ENCODE measurements around the gene NUBPL.
"Not testable (repeated sequence)": the region's sequence is repeated elsewhere in the genome, so short reads cannot be mapped to it uniquely, and the experiment has no call there.

The NUBPL gene

GRCh38 chr14:31726337-31726736 is 165.1 kb downstream of the NUBPL start:
- no peak for DNase-seq (ENCODE audit: low read depth)
- no peak for TF ChIP-seq MYC (IDR thresholded peaks at IDR 0.05; ENCODE audit: low read depth, low read length)
- TF ChIP-seq CTCF (IDR thresholded peaks at IDR 0.05; ENCODE audit: low read depth, low read length), result no peak
- TF ChIP-seq MAX (IDR thresholded peaks at IDR 0.05; ENCODE audit: low read depth, low read length), result no peak
- no peak for TF ChIP-seq POLR2A (IDR thresholded peaks at IDR 0.05; ENCODE audit: extremely low read depth, insufficient read length)
- no peak overlapping the region for H3K4me3 ChIP-seq (ENCODE audit: low read depth, low read length)

GRCh38 chr14:31727797-31728196 is 166.6 kb downstream of the NUBPL start:
- TF ChIP-seq MAX (IDR thresholded peaks at IDR 0.05; ENCODE audit: low read depth, low read length), result no peak
- TF ChIP-seq POLR2A (IDR thresholded peaks at IDR 0.05; ENCODE audit: extremely low read depth, insufficient read length), result no peak
- TF ChIP-seq MYC (IDR thresholded peaks at IDR 0.05; ENCODE audit: low read depth, low read length), result no peak
- TF ChIP-seq CTCF (IDR thresholded peaks at IDR 0.05; ENCODE audit: low read depth, low read length), result no peak

GRCh38 chr14:31740688-31741087 is 179.5 kb downstream of the NUBPL start:
- H3K4me3 ChIP-seq (ENCODE audit: low read depth, low read length), result no peak overlapping the region
- TF ChIP-seq MYC (IDR thresholded peaks at IDR 0.05; ENCODE audit: low read depth, low read length), result no peak
- no peak for TF ChIP-seq CTCF (IDR thresholded peaks at IDR 0.05; ENCODE audit: low read depth, low read length)
- TF ChIP-seq POLR2A (IDR thresholded peaks at IDR 0.05; ENCODE audit: extremely low read depth, insufficient read length), result no peak
- DNase-seq (ENCODE audit: low read depth), result no peak

More at GRCh38 chr14:31727797-31728196, 166.6 kb downstream of the NUBPL start:
- DNase-seq (ENCODE audit: low read depth), result no peak
- no peak overlapping the region for H3K4me3 ChIP-seq (ENCODE audit: low read depth, low read length)

- DNase-seq (ENCODE audit: low read depth), result peak; percentile 2
- H3K4me3 ChIP-seq (ENCODE audit: low read depth, low read length), result no peak overlapping the region
- TF ChIP-seq MYC (IDR thresholded peaks at IDR 0.05; ENCODE audit: low read depth, low read length) (no peak), MAX (IDR thresholded peaks at IDR 0.05; ENCODE audit: low read depth, low read length) (no peak), CTCF (IDR thresholded peaks at IDR 0.05; ENCODE audit: low read depth, low read length) (no peak), POLR2A (IDR thresholded peaks at IDR 0.05; ENCODE audit: extremely low read depth, insufficient read length) (no peak)
Observed at GRCh38 chr14:31745741-31746140, 184.5 kb downstream of the NUBPL start.

- no peak for DNase-seq (ENCODE audit: low read depth)
- H3K4me3 ChIP-seq (ENCODE audit: low read depth, low read length), result no peak overlapping the region
- TF ChIP-seq CTCF (IDR thresholded peaks at IDR 0.05; ENCODE audit: low read depth, low read length) (no peak), MAX (IDR thresholded peaks at IDR 0.05; ENCODE audit: low read depth, low read length) (no peak), POLR2A (IDR thresholded peaks at IDR 0.05; ENCODE audit: extremely low read depth, insufficient read length) (no peak), MYC (IDR thresholded peaks at IDR 0.05; ENCODE audit: low read depth, low read length) (no peak)
Observed at GRCh38 chr14:31746326-31746725, 185.1 kb downstream of the NUBPL start.

GRCh38 chr14:31749275-31749674 is 188.1 kb downstream of the NUBPL start:
- H3K4me3 ChIP-seq (ENCODE audit: low read depth, low read length), result no peak overlapping the region
- TF ChIP-seq MAX (IDR thresholded peaks at IDR 0.05; ENCODE audit: low read depth, low read length) (no peak), CTCF (IDR thresholded peaks at IDR 0.05; ENCODE audit: low read depth, low read length) (no peak), POLR2A (IDR thresholded peaks at IDR 0.05; ENCODE audit: extremely low read depth, insufficient read length) (no peak), MYC (IDR thresholded peaks at IDR 0.05; ENCODE audit: low read depth, low read length) (no peak)
- DNase-seq (ENCODE audit: low read depth), result no peak

GRCh38 chr14:31751047-31751446 is 189.8 kb downstream of the NUBPL start:
- not testable (repeated sequence) for DNase-seq (ENCODE audit: low read depth); H3K4me3 ChIP-seq (ENCODE audit: low read depth, low read length)
